Lower leg skin (tissue), 3 donors: ENCODE measurements around the gene VPS33A.

ENCODE experiments used
- CTCF ChIP-seq, 3 donors: fragments of 450-650 bp; IDR thresholded peaks; one replicate each; pipeline ENCODE4 v1.5.1; 2016; ENCODE audit warnings: antibody characterized with exemption in 3 of 3, mild to moderate bottlenecking in 3 of 3, moderate library complexity in 2 of 3
- POLR2A ChIP-seq, 2 donors: fragments of 450-650 bp; IDR thresholded peaks; one replicate each; pipeline ENCODE4 v1.6.1; 2016 to 2017; ENCODE audit warnings: antibody characterized with exemption in 2 of 2, mild to moderate bottlenecking in 1 of 2, moderate library complexity in 1 of 2

DNA sequence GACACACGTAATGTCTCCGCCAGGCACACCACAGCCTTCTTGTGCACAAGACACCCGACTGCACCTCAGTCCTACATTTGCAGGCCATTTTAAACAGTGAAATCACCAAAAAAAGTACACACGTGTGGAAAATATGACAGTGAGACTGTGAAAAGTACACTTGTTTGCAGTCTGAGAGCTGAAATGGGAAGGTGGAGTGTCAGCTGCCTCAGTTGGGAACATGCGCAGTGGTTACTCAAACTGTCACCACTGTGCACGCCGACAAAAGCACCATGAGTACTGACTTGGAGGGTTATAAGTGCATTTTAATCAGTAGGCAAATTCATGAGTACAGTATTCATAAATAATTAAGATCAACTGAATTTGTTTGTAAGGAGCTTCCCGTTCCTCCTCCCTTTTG lies 15.8 kb downstream of the VPS33A start:
- TF ChIP-seq CTCF (IDR thresholded peaks at IDR 0.05), result no peak
- TF ChIP-seq POLR2A (IDR thresholded peaks at IDR 0.05), result no peak
